Measurements from ENCODE around the gene TMCC2.

Gene TMCC2

DNA sequence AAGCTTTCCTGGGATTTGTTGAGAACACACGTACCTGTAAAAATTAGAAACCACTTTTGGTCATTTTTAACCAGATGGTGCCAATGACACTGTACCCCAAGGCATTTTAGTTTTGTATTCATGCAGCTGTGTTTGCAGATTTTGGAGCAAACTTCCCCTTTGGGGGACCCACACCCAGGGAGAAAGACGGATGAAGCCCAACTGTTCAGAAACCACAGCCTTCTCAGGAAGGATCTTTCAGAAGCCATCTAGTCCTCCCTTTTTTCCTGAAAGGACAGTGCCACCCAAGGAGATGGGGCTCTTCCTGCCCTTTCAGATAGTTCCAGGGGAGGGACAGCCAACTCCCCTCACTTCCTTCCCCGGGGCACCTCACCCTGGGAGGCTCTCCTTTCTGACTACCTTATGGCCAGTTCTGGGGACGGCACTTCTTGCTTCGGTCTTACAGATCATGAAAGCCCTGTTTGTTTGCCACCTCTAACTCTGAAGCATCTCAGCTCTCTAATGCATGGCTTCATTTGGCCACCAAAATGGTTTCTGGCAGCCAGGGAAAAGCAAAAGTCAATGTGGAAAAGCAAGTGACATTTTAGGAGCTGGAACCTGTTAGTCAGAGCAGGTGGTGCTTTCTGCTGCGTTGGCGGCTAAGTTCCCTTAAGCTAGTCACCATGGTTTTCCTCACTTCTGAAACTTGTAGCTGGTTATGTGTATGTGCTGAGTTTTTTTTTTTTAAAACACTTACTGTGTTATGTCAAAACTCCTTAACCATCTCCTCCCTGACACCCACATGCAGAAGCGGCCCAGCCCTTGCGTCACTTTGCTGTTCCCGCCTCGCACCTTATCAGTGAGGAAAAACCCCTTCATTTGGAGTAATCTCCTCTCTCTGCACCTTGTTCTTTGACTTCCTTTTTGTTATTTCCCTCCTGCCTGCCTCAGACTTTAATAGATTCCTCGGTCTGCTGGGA, 10.1 kb downstream of the TMCC2 start:
- DNase-seq (ENCODE audit: extremely low read depth, low read depth): no peak
- H3K4me3 ChIP-seq (replicated peaks; ENCODE audit: low read depth, low read length): no peak overlapping the region
- TF ChIP-seq, protein P1, sequence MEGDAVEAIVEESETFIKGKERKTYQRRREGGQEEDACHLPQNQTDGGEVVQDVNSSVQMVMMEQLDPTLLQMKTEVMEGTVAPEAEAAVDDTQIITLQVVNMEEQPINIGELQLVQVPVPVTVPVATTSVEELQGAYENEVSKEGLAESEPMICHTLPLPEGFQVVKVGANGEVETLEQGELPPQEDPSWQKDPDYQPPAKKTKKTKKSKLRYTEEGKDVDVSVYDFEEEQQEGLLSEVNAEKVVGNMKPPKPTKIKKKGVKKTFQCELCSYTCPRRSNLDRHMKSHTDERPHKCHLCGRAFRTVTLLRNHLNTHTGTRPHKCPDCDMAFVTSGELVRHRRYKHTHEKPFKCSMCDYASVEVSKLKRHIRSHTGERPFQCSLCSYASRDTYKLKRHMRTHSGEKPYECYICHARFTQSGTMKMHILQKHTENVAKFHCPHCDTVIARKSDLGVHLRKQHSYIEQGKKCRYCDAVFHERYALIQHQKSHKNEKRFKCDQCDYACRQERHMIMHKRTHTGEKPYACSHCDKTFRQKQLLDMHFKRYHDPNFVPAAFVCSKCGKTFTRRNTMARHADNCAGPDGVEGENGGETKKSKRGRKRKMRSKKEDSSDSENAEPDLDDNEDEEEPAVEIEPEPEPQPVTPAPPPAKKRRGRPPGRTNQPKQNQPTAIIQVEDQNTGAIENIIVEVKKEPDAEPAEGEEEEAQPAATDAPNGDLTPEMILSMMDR (IDR thresholded peaks at IDR 0.05; ENCODE audit: low read depth, low read length, missing control alignments): no peak

DNA sequence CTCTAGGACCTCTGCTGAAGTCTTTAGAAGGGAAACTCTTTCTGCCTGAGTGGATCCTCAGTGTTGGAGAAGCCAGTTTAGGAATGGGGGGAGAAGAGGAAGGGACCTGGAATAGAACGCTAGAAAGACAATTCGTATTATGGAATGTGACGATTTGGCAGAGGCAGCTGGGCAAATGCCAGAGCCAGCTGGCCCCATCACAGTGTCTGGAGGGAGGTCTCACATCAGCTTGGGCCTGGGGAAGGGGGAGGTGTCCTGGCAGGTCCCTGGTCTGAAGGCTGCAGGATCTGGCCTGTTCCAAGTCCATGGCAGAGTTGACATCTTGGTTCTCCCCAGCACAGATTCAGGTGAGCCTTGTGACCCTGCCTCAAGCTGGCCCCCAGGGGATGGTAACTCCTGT, 11.3 kb downstream of the TMCC2 start:
- H3K4me3 ChIP-seq (replicated peaks; ENCODE audit: low read depth, low read length): no peak overlapping the region
- no peak for DNase-seq (ENCODE audit: extremely low read depth, low read depth)
- TF ChIP-seq, protein P1 (IDR thresholded peaks at IDR 0.05; ENCODE audit: low read depth, low read length, missing control alignments): no peak

DNA sequence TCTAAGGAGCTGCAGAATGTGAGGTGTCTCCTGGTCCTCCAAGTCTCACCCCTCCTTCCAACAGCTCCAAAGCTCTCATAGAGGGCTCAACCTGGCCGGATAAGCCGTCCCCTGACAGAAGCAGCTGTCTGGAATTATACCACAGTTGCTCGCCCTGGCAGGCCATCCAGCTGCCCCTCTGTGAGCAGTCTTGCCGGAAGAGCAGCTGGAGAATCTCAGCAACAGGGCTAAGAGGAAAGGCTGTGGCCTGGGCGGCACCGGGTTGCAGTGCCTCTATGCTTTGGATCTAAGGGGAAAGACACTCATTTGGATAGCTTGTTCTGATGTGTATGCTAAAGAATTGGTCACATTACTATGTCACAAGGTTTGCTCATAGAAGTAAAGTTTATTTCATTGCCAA, 12.4 kb downstream of the TMCC2 start:
- TF ChIP-seq, protein P1 (IDR thresholded peaks at IDR 0.05; ENCODE audit: low read depth, low read length, missing control alignments): no peak
- no peak overlapping the region for H3K4me3 ChIP-seq (replicated peaks; ENCODE audit: low read depth, low read length)
- no peak for DNase-seq (ENCODE audit: extremely low read depth, low read depth)

DNA sequence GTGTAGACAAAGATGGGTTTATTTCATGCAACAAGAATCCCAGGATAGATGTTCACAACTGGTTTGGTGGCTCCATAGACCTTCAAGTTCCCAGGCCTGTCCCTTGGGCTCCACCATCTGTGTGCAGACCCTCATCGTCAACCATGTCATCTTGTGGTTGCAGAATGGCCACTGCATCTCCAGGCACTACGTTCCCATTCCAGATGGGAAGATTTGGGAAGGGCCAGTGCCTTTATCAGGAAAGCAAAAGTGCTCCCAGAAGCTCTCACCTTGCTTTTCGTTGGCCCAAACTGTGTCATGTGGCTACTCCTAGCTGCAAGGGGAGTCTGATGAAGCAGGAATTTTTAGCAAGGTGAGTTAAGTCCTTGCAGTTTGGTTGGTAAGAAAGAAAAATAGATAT, 12.8 kb downstream of the TMCC2 start:
- H3K4me3 ChIP-seq (replicated peaks; ENCODE audit: low read depth, low read length): no peak overlapping the region
- TF ChIP-seq, protein P1 (IDR thresholded peaks at IDR 0.05; ENCODE audit: low read depth, low read length, missing control alignments): no peak
- DNase-seq (ENCODE audit: extremely low read depth, low read depth): no peak

DNA sequence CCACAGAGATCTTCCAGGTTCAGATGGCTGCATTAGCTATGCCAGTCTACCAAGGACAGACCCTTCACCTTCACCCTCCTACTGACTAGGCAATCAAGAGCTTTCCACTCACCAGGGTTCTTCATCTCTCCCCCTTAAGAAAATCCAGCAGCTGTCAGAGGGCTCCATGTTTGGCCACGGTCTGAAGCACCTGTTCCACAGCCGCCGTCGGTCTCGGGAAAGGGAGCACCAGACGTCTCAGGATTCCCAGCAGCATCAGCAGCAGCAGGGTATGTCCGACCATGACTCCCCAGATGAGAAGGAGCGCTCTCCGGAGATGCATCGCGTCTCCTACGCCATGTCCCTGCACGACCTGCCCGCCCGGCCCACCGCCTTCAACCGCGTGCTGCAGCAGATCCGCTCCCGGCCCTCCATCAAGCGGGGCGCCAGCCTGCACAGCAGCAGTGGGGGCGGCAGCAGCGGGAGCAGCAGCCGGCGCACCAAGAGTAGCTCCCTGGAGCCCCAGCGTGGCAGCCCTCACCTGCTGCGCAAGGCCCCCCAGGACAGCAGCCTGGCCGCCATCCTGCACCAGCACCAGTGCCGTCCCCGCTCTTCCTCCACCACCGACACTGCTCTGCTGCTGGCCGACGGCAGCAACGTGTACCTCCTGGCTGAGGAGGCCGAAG, 13.8 kb downstream of the TMCC2 start:
- no peak overlapping the region for H3K4me3 ChIP-seq (replicated peaks; ENCODE audit: low read depth, low read length)
- no peak for DNase-seq (ENCODE audit: extremely low read depth, low read depth)
- TF ChIP-seq, protein P1 (IDR thresholded peaks at IDR 0.05; ENCODE audit: low read depth, low read length, missing control alignments): no peak

DNA sequence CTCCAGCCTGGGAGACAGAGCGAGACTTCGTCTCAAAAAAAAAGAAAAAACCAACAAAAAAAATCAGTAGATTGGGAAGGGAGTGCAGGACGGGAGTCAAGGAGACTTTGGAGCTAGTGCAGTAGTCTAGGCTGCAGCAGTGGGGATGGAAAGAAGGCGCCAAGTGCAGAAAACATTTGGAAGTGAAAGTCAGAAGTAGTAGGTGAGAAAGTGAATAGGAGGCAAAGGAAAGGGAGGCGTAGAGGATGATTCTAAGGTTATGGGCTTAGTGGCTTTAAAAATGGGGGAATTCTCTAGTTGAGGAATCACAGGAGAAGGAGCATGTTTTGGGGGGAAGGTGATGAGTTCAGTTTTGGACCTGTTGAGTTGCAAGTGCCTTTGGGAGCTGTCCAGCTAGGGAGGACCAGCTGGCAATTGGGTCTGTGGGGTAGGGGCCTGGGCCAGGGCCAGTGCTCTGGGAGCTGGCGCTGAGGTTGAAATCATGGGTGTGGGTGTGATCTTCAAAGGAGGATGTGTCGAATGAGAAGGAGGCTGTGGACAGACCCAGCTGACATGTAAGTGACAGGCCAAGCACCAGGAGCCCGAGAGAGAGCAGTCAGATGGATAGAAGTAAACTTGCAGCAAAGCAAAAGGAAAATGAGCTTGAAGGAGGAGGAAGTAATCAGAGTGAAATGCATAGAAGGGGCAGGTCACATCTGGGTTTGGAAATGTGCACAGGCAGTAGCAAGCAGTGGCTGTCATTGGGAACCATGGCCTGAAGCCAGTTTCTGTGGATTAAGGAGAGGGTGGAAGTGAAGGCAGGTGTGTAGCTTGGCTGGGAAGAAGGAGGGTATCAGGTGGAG, 15.8 kb downstream of the TMCC2 start:
- H3K4me3 ChIP-seq (replicated peaks; ENCODE audit: low read depth, low read length): no peak overlapping the region
- TF ChIP-seq, protein P1 (IDR thresholded peaks at IDR 0.05; ENCODE audit: low read depth, low read length, missing control alignments): no peak
- DNase-seq (ENCODE audit: extremely low read depth, low read depth): no peak
